Muscle layer of duodenum (tissue), 2 donors: ENCODE data around the gene MRGPRG.

Experiments
- H3K27ac ChIP-seq: one replicate; pipeline ENCODE4 v1.7.0; 2013; ENCODE audit warnings: mild to moderate bottlenecking, low read length
- H3K27me3 ChIP-seq: one replicate; pipeline ENCODE4 v1.7.0; 2013; ENCODE audit warnings: low read depth, mild to moderate bottlenecking, control low read depth, low read length
- H3K36me3 ChIP-seq, 2 donors: one replicate each; pipeline ENCODE4 v1.7.0; 2013; ENCODE audit warnings: low read length in 2 of 2, control low read depth in 1 of 2, mild to moderate bottlenecking in 1 of 2; ENCODE audit not compliant: insufficient read depth in 2 of 2, control insufficient read depth in 1 of 2
- H3K4me1 ChIP-seq, 2 donors: one replicate each; pipeline ENCODE4 v1.7.0; 2013; ENCODE audit warnings: low read length in 2 of 2, mild to moderate bottlenecking in 2 of 2, control low read depth in 1 of 2, moderate library complexity in 1 of 2; ENCODE audit not compliant: insufficient read depth in 2 of 2, control insufficient read depth in 1 of 2
- H3K4me3 ChIP-seq, 2 donors: one replicate each; pipeline ENCODE4 v1.7.0; 2013; ENCODE audit warnings: low read length in 2 of 2, low read depth in 1 of 2, mild to moderate bottlenecking in 1 of 2
- H3K9me3 ChIP-seq, 2 donors: one replicate each; pipeline ENCODE4 v1.7.0; 2013; ENCODE audit warnings: low read length in 2 of 2, control low read depth in 1 of 2, mild to moderate bottlenecking in 1 of 2; ENCODE audit not compliant: control insufficient read depth in 1 of 2
- donor health status: healthy.

MRGPRG gene

GRCh38 chr11:3224401-3225057, 5.9 kb upstream of the MRGPRG start:
- peaks cover 11% of the 10 kb centered on the region for H3K27me3 ChIP-seq
- no peaks in the 10 kb centered on the region for H3K9me3 ChIP-seq
- no peak overlapping the region for H3K27ac ChIP-seq
- H3K4me3 ChIP-seq: no peak overlapping the region
- no peaks in the 10 kb centered on the region for H3K36me3 ChIP-seq
- H3K4me1 ChIP-seq: no peaks in the 10 kb centered on the region

DNA sequence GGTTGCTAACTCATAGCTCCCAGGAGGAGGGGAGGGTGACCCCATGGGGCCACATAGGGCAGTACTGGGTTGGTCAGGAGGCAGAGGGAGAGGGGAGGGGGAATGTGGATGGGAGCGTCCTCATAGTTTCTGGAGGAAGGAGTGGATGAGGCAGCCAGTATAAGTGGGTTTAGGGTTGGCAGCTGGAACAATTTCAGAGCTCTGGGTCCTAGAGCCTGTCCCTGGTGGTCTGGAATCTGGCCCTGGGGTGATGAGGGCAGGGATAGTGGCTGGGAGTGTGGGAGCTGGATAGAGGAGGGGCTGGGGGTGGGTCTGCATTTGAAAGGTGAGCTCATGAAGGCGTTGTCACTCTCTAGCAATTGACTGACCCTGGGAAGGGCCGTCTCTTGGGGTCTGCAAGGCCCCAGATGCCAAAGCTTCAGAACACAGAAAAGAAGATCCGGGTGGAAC, 5.3 kb upstream of the MRGPRG start:
- H3K27me3 ChIP-seq: peaks cover 13% of the 10 kb centered on the region
- H3K27ac ChIP-seq: no peak overlapping the region
- no peaks in the 10 kb centered on the region for H3K9me3 ChIP-seq
- H3K4me1 ChIP-seq: no peaks in the 10 kb centered on the region
- H3K36me3 ChIP-seq: no peaks in the 10 kb centered on the region
- no peak overlapping the region for H3K4me3 ChIP-seq

- H3K36me3 ChIP-seq: no peaks in the 10 kb centered on the region
- no peaks in the 10 kb centered on the region for H3K4me1 ChIP-seq
- no peak overlapping the region for H3K27ac ChIP-seq
- H3K27me3 ChIP-seq: peaks cover 13% of the 10 kb centered on the region
- no peak overlapping the region for H3K4me3 ChIP-seq
- no peaks in the 10 kb centered on the region for H3K9me3 ChIP-seq
Measured at GRCh38 chr11:3222941-3223915, 4.6 kb upstream of the MRGPRG start.

DNA sequence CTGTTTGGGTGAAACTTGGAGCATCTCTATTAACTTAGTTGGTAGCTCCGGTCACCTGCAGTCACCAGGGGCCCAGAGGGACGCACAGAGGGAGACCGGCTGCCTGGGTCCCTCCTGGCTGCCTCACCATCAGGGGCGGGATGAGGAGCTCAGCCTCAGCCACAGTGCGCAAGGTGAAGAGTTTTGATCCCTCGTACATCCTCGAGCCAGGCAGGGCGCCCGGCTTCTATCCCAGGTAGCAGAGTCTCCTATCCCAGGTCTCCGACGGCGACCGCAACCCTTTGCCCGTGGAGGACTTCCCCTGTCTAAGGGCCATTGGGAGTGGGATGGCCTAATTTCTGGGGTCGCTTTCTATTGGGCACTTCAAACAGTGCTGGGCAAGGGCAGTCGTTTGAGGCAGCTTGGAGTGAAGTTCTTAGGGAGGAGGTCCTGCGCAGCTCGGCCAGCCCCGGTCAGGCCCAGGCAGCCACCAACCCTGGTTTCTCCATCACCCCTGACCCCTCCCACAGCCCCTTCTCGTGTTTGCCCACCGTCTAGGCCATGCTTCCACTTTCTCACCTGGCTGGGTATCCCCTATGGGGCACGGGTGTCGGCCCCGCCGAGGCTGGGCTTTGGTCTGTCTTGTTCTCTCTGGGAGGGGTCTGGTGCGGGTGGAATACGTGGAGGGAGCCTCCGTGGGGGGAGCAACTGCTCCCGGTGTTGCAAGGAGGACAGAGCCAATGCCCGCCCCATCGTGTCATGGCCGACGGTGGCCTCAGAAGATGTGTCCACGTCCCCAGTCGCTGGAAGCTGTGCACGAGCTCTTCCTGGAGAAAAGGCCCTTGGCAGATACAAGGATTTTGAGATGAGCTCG, 3.6 kb upstream of the MRGPRG start:
- Histone ChIP-seq H3K27me3 (peaks cover 13% of the 10 kb centered on the region), H3K4me3 (no peak overlapping the region), H3K36me3 (no peaks in the 10 kb centered on the region), H3K4me1 (no peaks in the 10 kb centered on the region), H3K9me3 (no peaks in the 10 kb centered on the region), H3K27ac (no peak overlapping the region)

DNA sequence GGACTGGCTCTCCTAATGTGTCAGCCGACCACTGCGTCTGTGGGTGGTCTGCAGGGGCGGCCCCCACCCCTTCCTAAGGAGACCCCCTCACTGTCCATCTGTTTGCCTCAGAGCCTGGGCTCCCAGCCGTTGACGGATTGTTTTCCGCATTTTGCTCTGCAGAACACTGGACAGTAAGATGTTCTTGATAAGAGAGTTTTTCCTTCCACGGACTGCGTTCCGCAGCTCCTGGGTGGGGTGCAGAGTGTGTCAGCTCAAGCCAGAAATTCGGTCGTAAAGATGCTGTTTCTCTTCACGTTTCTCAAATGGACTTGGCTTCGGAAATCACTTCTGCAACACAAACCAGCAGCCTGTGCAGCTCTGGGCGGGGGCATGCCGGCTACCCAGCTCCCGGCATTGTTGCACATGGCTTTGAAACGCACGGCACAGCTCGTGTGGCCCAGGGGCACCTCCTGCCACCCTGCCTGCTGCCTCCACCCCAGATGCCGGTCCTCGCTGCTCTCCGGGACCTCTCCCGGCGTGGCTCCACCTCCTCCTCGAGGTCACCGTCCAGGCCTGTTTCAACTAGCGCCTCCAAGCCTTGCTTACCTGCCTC, 2.9 kb upstream of the MRGPRG start:
- Histone ChIP-seq H3K4me3 (no peak overlapping the region), H3K9me3 (no peaks in the 10 kb centered on the region), H3K36me3 (no peaks in the 10 kb centered on the region), H3K27ac (no peak overlapping the region), H3K27me3 (peaks cover 13% of the 10 kb centered on the region), H3K4me1 (peaks cover 0 to 4% of the 10 kb centered on the region in 2 donors)

- no peak overlapping the region for H3K4me3 ChIP-seq
- H3K27ac ChIP-seq: no peak overlapping the region
- H3K36me3 ChIP-seq: no peaks in the 10 kb centered on the region
- H3K4me1 ChIP-seq: peaks cover 0 to 4% of the 10 kb centered on the region in 2 donors
- peaks cover 17% of the 10 kb centered on the region for H3K27me3 ChIP-seq
- H3K9me3 ChIP-seq: no peaks in the 10 kb centered on the region
Measured at GRCh38 chr11:3220521-3221407, 2.2 kb upstream of the MRGPRG start.

DNA sequence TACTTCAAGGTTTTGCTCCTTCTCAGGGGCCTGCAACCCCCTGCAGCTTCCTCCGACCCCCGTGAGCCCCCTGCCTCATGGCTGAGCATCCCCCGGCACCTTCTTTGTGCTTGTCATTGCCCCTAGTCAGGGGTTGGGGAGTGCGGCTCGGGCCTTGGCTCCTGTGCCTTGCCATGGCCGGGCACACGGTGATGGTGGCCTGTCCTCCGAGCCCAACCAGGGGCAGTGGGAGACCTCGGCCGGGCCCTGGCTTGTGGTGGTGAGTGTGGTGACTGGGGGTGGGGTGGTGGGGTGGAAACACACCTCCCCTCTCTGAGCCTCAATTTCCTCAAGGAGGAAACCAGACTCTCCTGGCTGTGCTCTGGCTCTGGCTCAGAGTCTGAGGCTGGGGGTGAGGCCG, 1.5 kb upstream of the MRGPRG start:
- Histone ChIP-seq H3K4me3 (no peak overlapping the region), H3K27me3 (peaks cover 17% of the 10 kb centered on the region), H3K27ac (no peak overlapping the region), H3K36me3 (no peaks in the 10 kb centered on the region), H3K4me1 (peaks cover 0 to 4% of the 10 kb centered on the region in 2 donors), H3K9me3 (no peaks in the 10 kb centered on the region)

DNA sequence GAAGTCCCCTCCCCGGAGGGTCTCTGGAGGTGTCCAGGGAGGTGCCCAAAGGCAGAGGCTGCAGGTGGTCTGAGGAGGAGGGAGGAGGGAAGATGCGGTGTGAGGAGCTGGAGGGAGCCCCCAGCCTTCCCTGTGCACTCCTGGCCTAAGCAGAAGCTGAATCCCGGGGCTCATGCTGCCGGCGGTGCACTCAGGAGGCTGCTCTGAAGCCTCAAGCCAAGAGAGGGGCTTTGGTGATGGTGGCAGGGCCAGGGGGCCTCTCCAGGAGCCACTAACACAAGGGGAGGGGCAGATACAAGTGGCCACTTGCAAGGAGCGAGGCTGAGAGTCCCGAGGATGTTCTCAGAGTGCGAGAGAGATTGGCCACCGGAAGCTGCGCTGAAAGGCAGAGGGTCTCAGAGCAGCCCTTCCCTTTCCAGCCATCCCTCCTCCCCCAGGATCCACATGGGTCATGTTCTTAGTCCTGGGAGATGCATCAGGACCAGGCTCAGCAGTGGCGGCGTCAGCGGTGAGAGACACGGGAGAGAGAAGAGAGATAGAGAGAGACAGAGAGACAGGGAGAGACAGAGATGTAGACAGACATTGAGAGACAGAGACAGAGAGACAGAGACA, 774 bp upstream of the MRGPRG start:
- Histone ChIP-seq H3K27me3 (peaks cover 17% of the 10 kb centered on the region), H3K9me3 (no peaks in the 10 kb centered on the region), H3K4me1 (peaks cover 0 to 4% of the 10 kb centered on the region in 2 donors), H3K4me3 (no peak overlapping the region), H3K27ac (no peak overlapping the region), H3K36me3 (no peaks in the 10 kb centered on the region)

GRCh38 chr11:3217818-3218482, 663 bp downstream of the MRGPRG start:
- H3K4me3 ChIP-seq: no peak overlapping the region
- no peaks in the 10 kb centered on the region for H3K36me3 ChIP-seq
- H3K4me1 ChIP-seq: peaks cover 0 to 4% of the 10 kb centered on the region in 2 donors
- no peak overlapping the region for H3K27ac ChIP-seq
- H3K27me3 ChIP-seq: peaks cover 17% of the 10 kb centered on the region
- no peaks in the 10 kb centered on the region for H3K9me3 ChIP-seq
